ENCODE measurements around the gene UBTF.

DNA sequence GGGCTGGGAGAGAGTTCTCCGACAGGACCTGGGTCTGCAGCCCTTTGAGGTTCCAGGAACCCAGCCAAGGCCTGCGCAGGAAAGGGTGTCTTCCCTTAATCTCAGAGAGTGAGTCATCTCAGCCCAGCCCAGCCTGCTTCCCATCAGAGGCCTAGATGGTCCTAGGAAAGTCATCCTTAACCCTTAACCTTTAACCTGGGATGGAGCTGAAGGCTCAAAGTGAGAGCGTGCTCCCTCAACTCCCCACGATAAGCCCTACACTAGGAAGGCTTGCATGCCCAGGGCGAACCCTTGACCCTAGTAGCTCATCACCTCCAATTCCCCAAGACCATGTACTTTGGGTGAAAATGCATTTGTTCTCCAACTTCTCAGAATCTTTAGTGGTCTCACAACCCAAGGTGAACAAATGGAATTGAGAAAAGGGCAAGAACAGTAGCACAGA is 15.0 kb downstream of the UBTF start:
- TF ChIP-seq, protein P1, sequence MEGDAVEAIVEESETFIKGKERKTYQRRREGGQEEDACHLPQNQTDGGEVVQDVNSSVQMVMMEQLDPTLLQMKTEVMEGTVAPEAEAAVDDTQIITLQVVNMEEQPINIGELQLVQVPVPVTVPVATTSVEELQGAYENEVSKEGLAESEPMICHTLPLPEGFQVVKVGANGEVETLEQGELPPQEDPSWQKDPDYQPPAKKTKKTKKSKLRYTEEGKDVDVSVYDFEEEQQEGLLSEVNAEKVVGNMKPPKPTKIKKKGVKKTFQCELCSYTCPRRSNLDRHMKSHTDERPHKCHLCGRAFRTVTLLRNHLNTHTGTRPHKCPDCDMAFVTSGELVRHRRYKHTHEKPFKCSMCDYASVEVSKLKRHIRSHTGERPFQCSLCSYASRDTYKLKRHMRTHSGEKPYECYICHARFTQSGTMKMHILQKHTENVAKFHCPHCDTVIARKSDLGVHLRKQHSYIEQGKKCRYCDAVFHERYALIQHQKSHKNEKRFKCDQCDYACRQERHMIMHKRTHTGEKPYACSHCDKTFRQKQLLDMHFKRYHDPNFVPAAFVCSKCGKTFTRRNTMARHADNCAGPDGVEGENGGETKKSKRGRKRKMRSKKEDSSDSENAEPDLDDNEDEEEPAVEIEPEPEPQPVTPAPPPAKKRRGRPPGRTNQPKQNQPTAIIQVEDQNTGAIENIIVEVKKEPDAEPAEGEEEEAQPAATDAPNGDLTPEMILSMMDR (IDR thresholded peaks at IDR 0.05), result no peak
- no peak for TF ChIP-seq POLR2A (IDR thresholded peaks at IDR 0.05)
